ENCODE results near the gene OSBPL2. TPM values are rescaled to one million over a fixed set of nuclear protein-coding genes. Genes with fewer than 3 reads are reported as not detected.
A peak's percentile ranks its signal among the peaks of the same experiment; 100 is the strongest.

Gene OSBPL2
- total and polyA plus RNA-seq, 12 donors, result 12.6 to 55.7 (median 39.8) TPM

GRCh38 chr20:62237514-62237800 is 864 bp upstream of the OSBPL2 start:
- peaks cover 0 to 18% (median 0%) of the 10 kb centered on the region in 9 donors for H3K36me3 ChIP-seq
- TF ChIP-seq CTCF (IDR thresholded peaks at IDR 0.05), result no peak
- H3K27me3 ChIP-seq, result peaks cover 0 to 2% (median 0%) of the 10 kb centered on the region in 7 donors
- no peak for ATAC-seq
- H3K27ac ChIP-seq, result peak overlapping the region in 8 of 10 donors; percentile 58 to 89 (median 66)
- 46 to 59% methylated on average over 1 of the region's 1 CpG for WGBS, 2 donors
- peaks cover 4 to 79% (median 43%) of the 10 kb centered on the region in 9 donors for H3K4me1 ChIP-seq
- peaks cover 0 to 4% (median 0%) of the 10 kb centered on the region in 11 donors for H3K9me3 ChIP-seq
- intact Hi-C loops (cut with DNase I), result loop anchor here in 1 of 10 donors (5.0 kb wide), 1 partner anchor 55 kb away; the partner anchor contains the start of gene MTG2
- H3K4me3 ChIP-seq, result peak overlapping the region in 9 of 10 donors; percentile 39 to 89 (median 60)
- DNase-seq, result no peak

- DNase-seq, result no peak
- Histone ChIP-seq H3K27ac (peak overlapping the region; percentile 55 to 94 (median 90)), H3K4me1 (peaks cover 6 to 85% (median 53%) of the 10 kb centered on the region in 9 donors), H3K27me3 (no peaks in the 10 kb centered on the region), H3K36me3 (peaks cover 0 to 28% (median 0%) of the 10 kb centered on the region in 9 donors), H3K9me3 (peaks cover 0 to 2% (median 0%) of the 10 kb centered on the region in 11 donors), H3K4me3 (peak overlapping the region; percentile 60 to 89 (median 72))
- ATAC-seq, result no peak
- 1% methylated on average over 57 to 70 of the region's 70 CpGs for WGBS, 2 donors
- no peak for TF ChIP-seq CTCF (IDR thresholded peaks at IDR 0.05)
- intact Hi-C loops (cut with DNase I), result loop anchor here in 2 of 10 donors (2.0 to 5.0 kb wide), 2 partner anchors 56 kb away; partner anchors contain the start of gene MTG2 (in 2 of the 2)
These were observed 402 bp downstream of the OSBPL2 start for GRCh38 chr20:62238569-62239277.

- intact Hi-C loops (cut with DNase I), result loop anchor here in 2 of 10 donors (2.0 to 5.0 kb wide), 2 partner anchors 57 kb away; partner anchors contain the start of gene MTG2 (in 2 of the 2)
- DNase-seq, result no peak
- TF ChIP-seq CTCF (IDR thresholded peaks at IDR 0.05), result no peak
- 27 to 29% methylated on average over 23 of the region's 23 CpGs for WGBS, 2 donors
- Histone ChIP-seq H3K27ac (peak overlapping the region in 9 of 10 donors; percentile 85 to 94 (median 90)), H3K36me3 (peaks cover 0 to 28% (median 0%) of the 10 kb centered on the region in 9 donors), H3K4me1 (peaks cover 11 to 86% (median 58%) of the 10 kb centered on the region in 9 donors), H3K27me3 (no peaks in the 10 kb centered on the region), H3K9me3 (no peaks in the 10 kb centered on the region), H3K4me3 (peak overlapping the region; percentile 60 to 89 (median 72))
- ATAC-seq, result no peak
These were observed 1.1 kb downstream of the OSBPL2 start for GRCh38 chr20:62239278-62239879.

- intact Hi-C loops (cut with DNase I), result loop anchor here in 1 of 10 donors (5.0 kb wide), 1 partner anchor 58 kb away; the partner anchor contains the start of gene MTG2
- ATAC-seq (no peak), DNase-seq (peak in 1 of 2 donors; percentile 5)
- peak overlapping the region in 9 of 10 donors; percentile 85 to 94 (median 90) for H3K27ac ChIP-seq
- TF ChIP-seq CTCF (IDR thresholded peaks at IDR 0.05), result no peak
- WGBS, 2 donors, result 87 to 95% methylated on average over 13 of the region's 13 CpGs
- peak overlapping the region in 2 of 10 donors; percentile 76 to 77 for H3K4me3 ChIP-seq
- peaks cover 13 to 86% (median 64%) of the 10 kb centered on the region in 9 donors for H3K4me1 ChIP-seq
- no peaks in the 10 kb centered on the region for H3K27me3 ChIP-seq
- H3K9me3 ChIP-seq, result no peaks in the 10 kb centered on the region
- H3K36me3 ChIP-seq, result peaks cover 0 to 28% (median 0%) of the 10 kb centered on the region in 9 donors
These were observed 1.8 kb downstream of the OSBPL2 start for GRCh38 chr20:62240020-62240685.
